Esophagus muscularis mucosa (tissue), 4 donors: ENCODE data around the gene CRIP2.

Source experiments
- CTCF ChIP-seq, 3 experiments: fragments of 200-600 bp in 2 of 3; fragments of 450-650 bp in 1 of 3; sonication (generic) in 2 of 3; IDR thresholded peaks; one replicate each; pipeline ENCODE4 v1.5.1; 2017 to 2019; ENCODE audit warnings: antibody characterized with exemption in 3 of 3, mild to moderate bottlenecking in 2 of 3, moderate library complexity in 1 of 3
- EP300 ChIP-seq: sonication (generic); formaldehyde crosslinking; IDR thresholded peaks from one replicate; pipeline ENCODE4 v1.6.1; 2017; ENCODE audit warnings: antibody characterized with exemption
- POLR2A ChIP-seq: fragments of 450-650 bp; IDR thresholded peaks from one replicate; pipeline ENCODE4 v1.6.1; 2017; ENCODE audit warnings: antibody characterized with exemption, moderate library complexity, mild to moderate bottlenecking, low read depth
- POLR2AphosphoS5 ChIP-seq, 2 donors: sonication (generic); formaldehyde crosslinking; IDR thresholded peaks; one replicate each; pipeline ENCODE4 v1.6.1; 2017; ENCODE audit warnings: antibody characterized with exemption in 2 of 2

GRCh38 chr14:105487449-105487985 is 12.9 kb downstream of the CRIP2 start:
- TF ChIP-seq CTCF (IDR thresholded peaks at IDR 0.05) (no peak), EP300 (no peak), POLR2AphosphoS5 (IDR thresholded peaks at IDR 0.05) (no peak), POLR2A (no peak)
